ENCODE results near the gene CNTNAP1.
A peak's percentile ranks its signal among the peaks of the same experiment; 100 is the strongest.
"Not testable (repeated sequence)": the region's sequence is repeated elsewhere in the genome, so short reads cannot be mapped to it uniquely, and the experiment has no call there.

Gene CNTNAP1

GRCh38 chr17:42660692-42661345 lies 21.5 kb upstream of the CNTNAP1 start:
- Mint-ChIP-seq H3K36me3 (ENCODE audit: low read depth) (peaks cover 3% of the 10 kb centered on the region), H3K4me1 (ENCODE audit: low read depth) (peaks cover 12% of the 10 kb centered on the region)

GRCh38 chr17:42665581-42666001 lies 16.7 kb upstream of the CNTNAP1 start:
- H3K36me3 Mint-ChIP-seq (ENCODE audit: low read depth), result peaks cover 4% of the 10 kb centered on the region
- H3K4me1 Mint-ChIP-seq (ENCODE audit: low read depth), result peaks cover 4% of the 10 kb centered on the region
- H3K4me3 Mint-ChIP-seq, result no peak overlapping the region
- no peaks in the 10 kb centered on the region for H3K9me3 Mint-ChIP-seq
- H3K27me3 Mint-ChIP-seq (ENCODE audit: low read depth), result peaks cover 21% of the 10 kb centered on the region
- DNase-seq (ENCODE audit: low spot score), result no peak
- no peak overlapping the region for H3K27ac Mint-ChIP-seq

More at GRCh38 chr17:42660692-42661345, 21.5 kb upstream of the CNTNAP1 start:
- DNase-seq (ENCODE audit: low spot score), result no peak
- Mint-ChIP-seq H3K9me3 (no peaks in the 10 kb centered on the region), H3K27me3 (ENCODE audit: low read depth) (peaks cover 5% of the 10 kb centered on the region), H3K4me3 (no peak overlapping the region), H3K27ac (no peak overlapping the region)

- not testable (repeated sequence) for H3K4me3 Mint-ChIP-seq; H3K36me3 Mint-ChIP-seq (ENCODE audit: low read depth); DNase-seq (ENCODE audit: low spot score); H3K27ac Mint-ChIP-seq; H3K4me1 Mint-ChIP-seq (ENCODE audit: low read depth); H3K9me3 Mint-ChIP-seq
- peaks cover 27% of the 10 kb centered on the region for H3K27me3 Mint-ChIP-seq (ENCODE audit: low read depth)
These were observed 16.2 kb upstream of the CNTNAP1 start for GRCh38 chr17:42666126-42666525.

GRCh38 chr17:42667088-42667951 lies 15.0 kb upstream of the CNTNAP1 start:
- Mint-ChIP-seq H3K9me3 (no peaks in the 10 kb centered on the region), H3K4me1 (ENCODE audit: low read depth) (peaks cover 7% of the 10 kb centered on the region), H3K27ac (no peak overlapping the region), H3K4me3 (no peak overlapping the region), H3K27me3 (ENCODE audit: low read depth) (peaks cover 35% of the 10 kb centered on the region), H3K36me3 (ENCODE audit: low read depth) (peaks cover 4% of the 10 kb centered on the region)
- no peak for DNase-seq (ENCODE audit: low spot score)

- no peaks in the 10 kb centered on the region for H3K9me3 Mint-ChIP-seq
- peak overlapping the region; percentile 22 for H3K4me3 Mint-ChIP-seq
- peaks cover 4% of the 10 kb centered on the region for H3K36me3 Mint-ChIP-seq (ENCODE audit: low read depth)
- peaks cover 12% of the 10 kb centered on the region for H3K4me1 Mint-ChIP-seq (ENCODE audit: low read depth)
- peaks cover 51% of the 10 kb centered on the region for H3K27me3 Mint-ChIP-seq (ENCODE audit: low read depth)
- no peak for DNase-seq (ENCODE audit: low spot score)
- H3K27ac Mint-ChIP-seq, result no peak overlapping the region
These were observed 12.7 kb upstream of the CNTNAP1 start for GRCh38 chr17:42669705-42669976.

- peaks cover 56% of the 10 kb centered on the region for H3K27me3 Mint-ChIP-seq (ENCODE audit: low read depth)
- no peak overlapping the region for H3K27ac Mint-ChIP-seq
- H3K4me1 Mint-ChIP-seq (ENCODE audit: low read depth), result peaks cover 14% of the 10 kb centered on the region
- no peak for DNase-seq (ENCODE audit: low spot score)
- no peaks in the 10 kb centered on the region for H3K9me3 Mint-ChIP-seq
- H3K36me3 Mint-ChIP-seq (ENCODE audit: low read depth), result peaks cover 4% of the 10 kb centered on the region
- peak overlapping the region; percentile 75 for H3K4me3 Mint-ChIP-seq
These were observed 12.1 kb upstream of the CNTNAP1 start for GRCh38 chr17:42669977-42670788.

GRCh38 chr17:42670789-42671657 lies 11.3 kb upstream of the CNTNAP1 start:
- Mint-ChIP-seq H3K4me1 (ENCODE audit: low read depth) (peaks cover 14% of the 10 kb centered on the region), H3K36me3 (ENCODE audit: low read depth) (no peaks in the 10 kb centered on the region), H3K9me3 (no peaks in the 10 kb centered on the region), H3K27me3 (ENCODE audit: low read depth) (peaks cover 62% of the 10 kb centered on the region), H3K27ac (no peak overlapping the region), H3K4me3 (peak overlapping the region; percentile 75)
- DNase-seq (ENCODE audit: low spot score), result no peak

- Mint-ChIP-seq H3K36me3 (ENCODE audit: low read depth) (no peaks in the 10 kb centered on the region), H3K4me1 (ENCODE audit: low read depth) (peaks cover 15% of the 10 kb centered on the region), H3K27ac (no peak overlapping the region), H3K27me3 (ENCODE audit: low read depth) (peaks cover 68% of the 10 kb centered on the region), H3K9me3 (no peaks in the 10 kb centered on the region), H3K4me3 (no peak overlapping the region)
- no peak for DNase-seq (ENCODE audit: low spot score)
These were observed 10.3 kb upstream of the CNTNAP1 start for GRCh38 chr17:42672038-42672437.

- H3K4me1 Mint-ChIP-seq (ENCODE audit: low read depth), result peaks cover 23% of the 10 kb centered on the region
- H3K4me3 Mint-ChIP-seq, result no peak overlapping the region
- H3K9me3 Mint-ChIP-seq, result no peaks in the 10 kb centered on the region
- no peak for DNase-seq (ENCODE audit: low spot score)
- H3K27ac Mint-ChIP-seq, result no peak overlapping the region
- no peaks in the 10 kb centered on the region for H3K36me3 Mint-ChIP-seq (ENCODE audit: low read depth)
- peaks cover 63% of the 10 kb centered on the region for H3K27me3 Mint-ChIP-seq (ENCODE audit: low read depth)
These were observed 9.0 kb upstream of the CNTNAP1 start for GRCh38 chr17:42673266-42673884.

GRCh38 chr17:42673885-42674754 lies 8.2 kb upstream of the CNTNAP1 start:
- peak overlapping the region; percentile 12 for H3K4me3 Mint-ChIP-seq
- H3K4me1 Mint-ChIP-seq (ENCODE audit: low read depth), result peaks cover 28% of the 10 kb centered on the region
- no peaks in the 10 kb centered on the region for H3K9me3 Mint-ChIP-seq
- no peaks in the 10 kb centered on the region for H3K36me3 Mint-ChIP-seq (ENCODE audit: low read depth)
- no peak for DNase-seq (ENCODE audit: low spot score)
- no peak overlapping the region for H3K27ac Mint-ChIP-seq
- H3K27me3 Mint-ChIP-seq (ENCODE audit: low read depth), result peaks cover 57% of the 10 kb centered on the region

- Mint-ChIP-seq H3K9me3 (no peaks in the 10 kb centered on the region), H3K36me3 (ENCODE audit: low read depth) (no peaks in the 10 kb centered on the region), H3K4me3 (no peak overlapping the region), H3K4me1 (ENCODE audit: low read depth) (peaks cover 33% of the 10 kb centered on the region), H3K27ac (no peak overlapping the region), H3K27me3 (ENCODE audit: low read depth) (peaks cover 52% of the 10 kb centered on the region)
- no peak for DNase-seq (ENCODE audit: low spot score)
These were observed 7.5 kb upstream of the CNTNAP1 start for GRCh38 chr17:42674755-42675347.

GRCh38 chr17:42675348-42675964 lies 6.9 kb upstream of the CNTNAP1 start:
- no peaks in the 10 kb centered on the region for H3K9me3 Mint-ChIP-seq
- H3K27ac Mint-ChIP-seq, result no peak overlapping the region
- no peaks in the 10 kb centered on the region for H3K36me3 Mint-ChIP-seq (ENCODE audit: low read depth)
- H3K27me3 Mint-ChIP-seq (ENCODE audit: low read depth), result peaks cover 50% of the 10 kb centered on the region
- H3K4me3 Mint-ChIP-seq, result no peak overlapping the region
- H3K4me1 Mint-ChIP-seq (ENCODE audit: low read depth), result peaks cover 32% of the 10 kb centered on the region
- DNase-seq (ENCODE audit: low spot score), result no peak

Data from T-helper 2 cell treated with Interferon-gamma antibody and Interleukin-4, amounts not matched to agents 5 μg/mL and 100 μg/mL, for 36 hours (primary cell).